ENCODE results near the gene SIL1.
"Not testable (repeated sequence)": the region's sequence is repeated elsewhere in the genome, so short reads cannot be mapped to it uniquely, and the experiment has no call there.

Gene SIL1

GRCh38 chr5:139138109-139138508 is 60.1 kb downstream of the SIL1 start:
- DNase-seq = no peak

GRCh38 chr5:139137697-139138096 is 60.5 kb downstream of the SIL1 start:
- DNase-seq = peak; percentile 7

GRCh38 chr5:139134906-139135305 is 63.3 kb downstream of the SIL1 start:
- no peak for DNase-seq

GRCh38 chr5:139133282-139133681 is 64.9 kb downstream of the SIL1 start:
- no peak for DNase-seq

GRCh38 chr5:139132515-139132914 is 65.7 kb downstream of the SIL1 start:
- no peak for DNase-seq

GRCh38 chr5:139131921-139132432 is 66.2 kb downstream of the SIL1 start:
- peak; percentile 56 for DNase-seq

GRCh38 chr5:139131465-139131864 is 66.7 kb downstream of the SIL1 start:
- DNase-seq = no peak

DNA sequence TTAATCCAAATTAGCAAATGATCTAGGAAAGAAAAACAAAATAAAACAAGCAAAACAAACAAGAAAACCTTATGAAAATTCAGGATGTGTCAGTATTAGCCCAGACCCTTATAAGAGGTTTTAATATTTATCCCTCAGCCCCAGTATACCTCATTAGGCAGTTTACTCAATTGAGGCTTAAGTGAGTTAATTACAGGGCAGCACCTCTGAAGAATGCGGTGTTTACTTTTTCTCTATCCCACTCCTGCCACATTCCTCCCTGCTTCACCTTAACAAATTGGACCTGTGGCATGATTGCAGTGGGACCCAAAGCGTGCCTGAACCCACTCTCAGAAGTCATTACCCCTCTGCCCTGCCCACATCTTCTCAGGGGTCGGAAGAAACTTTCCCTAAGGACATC is 67.1 kb downstream of the SIL1 start:
- no peak for DNase-seq

GRCh38 chr5:139130214-139130613 is 68.0 kb downstream of the SIL1 start:
- DNase-seq = no peak

DNA sequence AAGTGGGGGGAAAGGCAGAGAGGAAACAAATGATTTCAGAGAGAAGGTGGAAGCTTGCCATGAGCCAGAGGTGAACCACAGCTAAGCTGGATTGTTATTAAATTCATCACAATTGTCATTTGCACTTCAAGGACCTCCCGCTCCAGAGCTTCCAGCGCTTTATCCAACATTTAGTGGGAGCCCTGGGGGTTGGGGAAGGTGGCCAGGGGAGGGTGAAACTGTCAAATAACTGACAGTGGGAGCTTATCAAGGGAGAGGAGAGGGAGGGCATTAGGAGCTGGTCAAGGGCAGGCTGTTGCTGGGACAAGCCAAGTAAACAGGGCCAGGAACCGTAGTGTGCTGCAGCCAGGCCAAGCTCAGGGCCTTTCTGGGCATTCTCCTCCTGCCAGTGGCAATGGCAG is 71.5 kb downstream of the SIL1 start:
- no peak for DNase-seq

GRCh38 chr5:139125991-139126390 is 72.2 kb downstream of the SIL1 start:
- no peak for DNase-seq

GRCh38 chr5:139124774-139125520 is 73.2 kb downstream of the SIL1 start:
- no peak for DNase-seq

GRCh38 chr5:139121120-139121519 is 77.0 kb downstream of the SIL1 start:
- no peak for DNase-seq

- no peak for DNase-seq
Measured at GRCh38 chr5:139120521-139120920, 77.6 kb downstream of the SIL1 start.

DNA sequence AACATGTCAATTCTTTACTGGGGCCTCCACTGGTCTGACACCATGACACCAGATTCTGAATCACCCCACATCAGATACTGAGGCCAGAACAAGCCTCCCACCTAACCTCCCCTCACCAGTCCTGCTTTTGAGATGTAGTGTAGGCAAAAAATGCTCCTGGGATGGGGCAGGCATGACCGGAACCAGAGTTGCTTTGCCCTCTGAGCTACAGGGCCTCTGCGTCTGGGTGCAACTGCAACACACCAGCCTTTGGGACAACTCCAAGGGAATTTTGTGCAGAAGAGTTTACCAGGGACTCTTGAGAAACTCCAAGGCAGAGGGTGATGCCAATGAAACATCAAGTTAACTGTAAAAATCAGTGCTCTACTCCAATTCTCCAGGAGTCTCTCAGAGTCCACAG is 79.4 kb downstream of the SIL1 start:
- DNase-seq = no peak

- no peak for DNase-seq
Measured at GRCh38 chr5:139117342-139117884, 80.8 kb downstream of the SIL1 start.

DNA sequence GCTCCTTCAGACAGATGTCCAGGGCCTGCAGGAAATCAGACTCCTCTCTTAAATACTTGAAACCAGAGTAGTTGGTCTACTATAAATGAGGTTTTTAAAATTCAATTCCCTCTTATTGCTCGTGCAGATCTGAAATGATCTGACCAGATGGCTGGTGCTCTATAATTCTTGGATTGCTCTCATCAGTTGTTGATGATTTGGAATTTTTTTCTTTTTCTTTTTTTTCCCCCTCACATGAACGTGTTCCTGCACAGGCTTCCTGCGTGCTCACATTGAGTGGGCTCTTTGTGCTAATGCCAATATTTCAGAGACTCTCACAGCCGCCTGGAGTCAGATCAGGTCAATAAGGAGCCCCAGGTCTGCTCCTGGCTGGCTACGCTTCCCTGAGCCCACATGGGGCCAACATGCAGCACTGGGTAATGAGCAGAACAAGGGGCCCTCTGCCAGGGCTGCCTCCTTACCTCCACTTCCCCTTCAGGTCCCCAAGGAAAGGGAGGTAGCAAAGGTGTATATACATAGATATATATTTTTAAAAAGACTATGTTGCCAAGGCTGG is 82.0 kb downstream of the SIL1 start:
- no peak for DNase-seq

GRCh38 chr5:139113892-139114291 is 84.3 kb downstream of the SIL1 start:
- no peak for DNase-seq

- DNase-seq = not testable (repeated sequence)
Measured at GRCh38 chr5:139112362-139112761, 85.8 kb downstream of the SIL1 start.

GRCh38 chr5:139110526-139111168 is 87.5 kb downstream of the SIL1 start:
- no peak for DNase-seq

- DNase-seq = no peak
Measured at GRCh38 chr5:139108063-139108824, 89.9 kb downstream of the SIL1 start.

DNA sequence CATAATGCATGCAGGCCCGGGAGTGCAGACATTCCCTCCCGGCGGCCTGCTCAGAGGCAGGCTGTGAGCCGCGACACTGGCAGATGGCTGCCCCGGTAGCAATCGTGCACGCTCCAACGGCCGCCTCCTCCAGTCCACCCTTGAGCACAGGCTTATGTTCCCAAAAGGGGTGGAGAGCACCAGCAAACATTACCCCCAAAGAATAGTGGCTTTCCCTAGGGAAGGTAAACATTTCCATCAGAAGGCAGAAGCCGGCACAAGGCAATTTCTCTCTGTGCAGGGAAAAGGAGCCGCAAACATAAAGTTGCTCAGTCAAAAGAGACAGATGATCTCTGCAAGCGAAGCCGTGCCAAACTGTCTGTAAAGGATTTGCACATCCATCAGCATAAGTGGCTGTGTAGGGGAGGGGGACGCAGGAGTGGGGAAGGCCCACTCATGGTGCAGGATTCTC is 92.5 kb downstream of the SIL1 start:
- no peak for DNase-seq

Data from inflammatory macrophage treated with lipopolysaccharide for 4 hours (primary cell).